ENCODE measurements around the gene VDR.

VDR gene

GRCh38 chr12:47851303-47851952 is 53.4 kb downstream of the VDR start:
- H3K4me3 ChIP-seq (ENCODE audit: low read depth, low read length) = no peak overlapping the region
- no peak for DNase-seq (ENCODE audit: low read depth)
- TF ChIP-seq CTCF (conservative IDR thresholded peaks at IDR 0.05; ENCODE audit: low read depth, low read length) = no peak

- TF ChIP-seq CTCF (conservative IDR thresholded peaks at IDR 0.05; ENCODE audit: low read depth, low read length) = no peak
- no peak overlapping the region for H3K4me3 ChIP-seq (ENCODE audit: low read depth, low read length)
- DNase-seq (ENCODE audit: low read depth) = peak; percentile 57
Observed at GRCh38 chr12:47850153-47851084, 54.4 kb downstream of the VDR start.

DNA sequence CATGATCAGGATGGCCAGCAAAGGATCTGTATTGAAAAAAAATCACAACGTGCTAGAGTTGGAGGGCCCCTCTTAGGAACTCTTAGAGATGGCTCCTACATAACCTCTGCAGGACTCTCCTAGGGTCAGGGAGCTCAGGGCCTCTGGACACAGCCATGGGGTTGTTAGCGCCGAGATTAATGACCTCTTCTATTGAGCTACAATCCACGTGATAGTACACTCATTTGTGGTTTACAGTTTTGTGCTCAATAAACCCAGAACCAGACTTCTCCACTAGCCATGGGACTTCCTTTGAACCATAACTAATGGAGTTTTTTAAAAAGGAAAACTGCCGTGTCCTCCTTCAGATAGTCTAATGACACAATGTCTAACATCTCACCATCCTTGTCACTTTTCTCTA is 55.5 kb downstream of the VDR start:
- no peak overlapping the region for H3K4me3 ChIP-seq (ENCODE audit: low read depth, low read length)
- TF ChIP-seq CTCF (conservative IDR thresholded peaks at IDR 0.05; ENCODE audit: low read depth, low read length) = no peak
- no peak for DNase-seq (ENCODE audit: low read depth)

- no peak for DNase-seq (ENCODE audit: low read depth)
- H3K4me3 ChIP-seq (ENCODE audit: low read depth, low read length) = no peak overlapping the region
- TF ChIP-seq CTCF (conservative IDR thresholded peaks at IDR 0.05; ENCODE audit: low read depth, low read length) = no peak
Observed at GRCh38 chr12:47848853-47849252, 55.9 kb downstream of the VDR start.

- TF ChIP-seq CTCF (conservative IDR thresholded peaks at IDR 0.05; ENCODE audit: low read depth, low read length) = no peak
- DNase-seq (ENCODE audit: low read depth) = no peak
- H3K4me3 ChIP-seq (ENCODE audit: low read depth, low read length) = no peak overlapping the region
Observed at GRCh38 chr12:47846294-47846996, 58.3 kb downstream of the VDR start.

DNA sequence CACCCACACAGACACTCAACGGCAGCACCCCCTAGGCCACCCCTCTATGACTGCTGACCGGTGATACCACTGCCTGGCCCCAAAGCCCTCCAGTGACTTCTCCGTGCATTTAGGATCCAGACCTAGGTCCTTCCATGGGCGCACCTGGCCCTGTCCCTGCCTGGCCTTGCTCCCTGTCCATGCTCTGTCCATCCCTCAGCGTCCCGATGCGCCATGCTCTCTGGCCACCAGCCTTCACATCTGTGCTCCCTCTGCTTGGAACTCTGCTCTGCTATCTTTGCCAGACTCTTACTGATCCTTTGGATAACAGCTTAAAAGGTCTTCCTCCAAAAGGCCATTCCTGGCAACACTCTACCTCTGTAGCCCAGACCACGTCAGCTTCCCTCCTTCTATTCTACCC is 59.7 kb downstream of the VDR start:
- no peak for DNase-seq (ENCODE audit: low read depth)
- TF ChIP-seq CTCF (conservative IDR thresholded peaks at IDR 0.05; ENCODE audit: low read depth, low read length) = no peak
- H3K4me3 ChIP-seq (ENCODE audit: low read depth, low read length) = no peak overlapping the region
